Measurements from ENCODE around the gene KLHDC8A.

- TF ChIP-seq CTCF (IDR thresholded peaks at IDR 0.05; ENCODE audit: low read depth, low read length) = no peak
- TF ChIP-seq EZH2phosphoT487 (IDR thresholded peaks at IDR 0.05; ENCODE audit: low read depth) = no peak
Measured at GRCh38 chr1:205350124-205350523, 6.6 kb downstream of the KLHDC8A start.
